H1 (cell line): ENCODE results near the gene DCBLD2. TPM values are rescaled to one million over a fixed set of nuclear protein-coding genes. Genes with fewer than 3 reads are reported as not detected.
"Not testable (repeated sequence)": the region's sequence is repeated elsewhere in the genome, so short reads cannot be mapped to it uniquely, and the experiment has no call there.

ENCODE experiments used
- CTCF ChIA-PET: fragments of 300-600 bp; sonication (Branson Sonifier 250); formaldehyde crosslinking; loops from one replicate; lab custom pipeline; 2021; ENCODE audit not compliant: partially characterized antibody; lab: Charles Lee
- POLR2A ChIA-PET: fragments of 300-600 bp; sonication (Branson Sonifier 250); formaldehyde crosslinking; loops from one replicate; lab custom pipeline; 2021; ENCODE audit warnings: inconsistent platforms; ENCODE audit not compliant: partially characterized antibody; lab: Charles Lee
- DNase-seq, 2 experiments: peaks; one replicate each; pipeline versions ENCODE4 v3.0.0 to v3.0.0-alpha.2; 2010 to 2022; ENCODE audit warnings: low spot score in 2 of 2, low read depth in 1 of 2, mixed read lengths in 1 of 2
- FAIRE-seq: peaks from 2 replicates; lab custom pipeline; 2011; peaks lifted over from hg19 to GRCh38; lab: Jason Lieb, UNC
- H2AFZ ChIP-seq: 2 replicates; pipeline ENCODE4 v1.8.1; 2012; ENCODE audit warnings: low read length, inconsistent platforms
- H2AK5ac ChIP-seq: 2 replicates; pipeline ENCODE4 v1.6.1; 2013; ENCODE audit warnings: low read depth, low read length
- H2BK120ac ChIP-seq: replicated peaks from 2 replicates; pipeline ENCODE3; 2013; ENCODE audit warnings: low read depth, low read length, inconsistent platforms
- H2BK12ac ChIP-seq: 2 replicates; pipeline ENCODE4 v1.6.1; 2013; ENCODE audit warnings: low read depth, low read length
- H2BK15ac ChIP-seq: 2 replicates; pipeline ENCODE4 v1.6.1; 2013; ENCODE audit warnings: low read length
- H2BK20ac ChIP-seq: 2 replicates; pipeline ENCODE4 v1.6.1; 2013; ENCODE audit warnings: low read length
- H2BK5ac ChIP-seq: 2 replicates; pipeline ENCODE4 v1.6.1; 2013; ENCODE audit warnings: low read depth, low read length
- H3K14ac ChIP-seq: 2 replicates; pipeline ENCODE4 v1.6.1; 2013; ENCODE audit warnings: inconsistent platforms; ENCODE audit not compliant: insufficient read length
- H3K18ac ChIP-seq: 2 replicates; pipeline ENCODE4 v1.6.1; 2013; ENCODE audit warnings: low read length; ENCODE audit errors: extremely low read depth
- H3K23ac ChIP-seq: 2 replicates; pipeline ENCODE4 v1.6.1; 2013; ENCODE audit warnings: inconsistent platforms; ENCODE audit not compliant: insufficient read length
- H3K23me2 ChIP-seq: 2 replicates; pipeline ENCODE4 v1.6.1; 2013; ENCODE audit warnings: low read depth, low read length
- H3K27ac ChIP-seq: 2 replicates; pipeline ENCODE4 v1.6.1; 2011; ENCODE audit warnings: low read depth, low read length, inconsistent platforms
- H3K27me3 ChIP-seq, 4 experiments: replicated peaks in 1 of 4; 1 replicate in 1 of 4; 2 replicates in 3 of 4; pipeline versions ENCODE4 v1.6.1 to v1.8.1; 2011 to 2013; ENCODE audit warnings: low read length in 3 of 4, mild to moderate bottlenecking in 3 of 4, inconsistent platforms in 2 of 4, mixed read lengths in 2 of 4, moderate library complexity in 1 of 4; ENCODE audit not compliant: control insufficient read depth in 3 of 4, insufficient read depth in 3 of 4; ENCODE audit errors: extremely low read depth in 1 of 4
- H3K36me3 ChIP-seq, 4 experiments: 2 replicates each; pipeline versions ENCODE4 v1.6.1 to v1.8.1; 2011 to 2013; ENCODE audit warnings: mild to moderate bottlenecking in 4 of 4, low read length in 3 of 4, moderate library complexity in 2 of 4, control low read depth in 1 of 4, inconsistent platforms in 1 of 4; ENCODE audit not compliant: insufficient read depth in 4 of 4, control insufficient read depth in 2 of 4
- H3K4ac ChIP-seq: replicated peaks from 2 replicates; pipeline ENCODE3; 2013; ENCODE audit warnings: low read length, low read depth, mixed read lengths, inconsistent platforms; ENCODE audit not compliant: insufficient read length
- H3K4me1 ChIP-seq, 4 experiments: replicated peaks in 1 of 4; 1 replicate in 1 of 4; 2 replicates in 3 of 4; pipeline versions ENCODE4 v1.6.1 to v1.8.1; 2011 to 2013; ENCODE audit warnings: low read length in 3 of 4, inconsistent platforms in 2 of 4, mixed read lengths in 1 of 4; ENCODE audit not compliant: insufficient read depth in 4 of 4, control insufficient read depth in 3 of 4
- H3K4me2 ChIP-seq, 2 experiments: 2 replicates each; pipeline versions ENCODE4 v1.6.1 to v1.8.1; 2011 to 2013; ENCODE audit warnings: low read depth in 2 of 2, low read length in 2 of 2, control low read depth in 1 of 2, inconsistent platforms in 1 of 2, mild to moderate bottlenecking in 1 of 2; ENCODE audit not compliant: insufficient read depth in 1 of 2
- H3K4me3 ChIP-seq, 4 experiments: fragments of 200-600, 300-600 bp in 1 of 4; sonication (generic), shearing (Covaris generic), sonication (Bioruptor Twin) in 1 of 4; 2 replicates each; pipeline versions ENCODE4 v1.5.1 to v1.8.1; 2011 to 2016; ENCODE audit warnings: low read length in 4 of 4, low read depth in 3 of 4, control low read depth in 2 of 4, inconsistent platforms in 2 of 4, mild to moderate bottlenecking in 2 of 4, mixed read lengths in 1 of 4, moderate library complexity in 1 of 4; ENCODE audit not compliant: insufficient read depth in 2 of 4; ENCODE audit errors: extremely low read depth in 1 of 4
- H3K56ac ChIP-seq: replicated peaks from 2 replicates; pipeline ENCODE3; 2013; ENCODE audit warnings: low read depth, mild to moderate bottlenecking, mixed read lengths, low read length, inconsistent platforms; ENCODE audit not compliant: insufficient read length
- H3K79me1 ChIP-seq: 2 replicates; pipeline ENCODE4 v1.6.1; 2013; ENCODE audit warnings: low read depth, low read length, control low read depth
- H3K79me2 ChIP-seq, 2 experiments: 2 replicates each; pipeline versions ENCODE4 v1.6.1 to v1.8.1; 2012 to 2013; ENCODE audit warnings: low read length in 2 of 2, mild to moderate bottlenecking in 2 of 2, inconsistent platforms in 1 of 2; ENCODE audit not compliant: insufficient read depth in 2 of 2, control insufficient read depth in 1 of 2
- H3K9ac ChIP-seq, 4 experiments: replicated peaks in 1 of 4; 1 replicate in 1 of 4; 2 replicates in 3 of 4; pipeline versions ENCODE4 v1.6.1 to v1.8.1; 2011 to 2013; ENCODE audit warnings: low read depth in 3 of 4, low read length in 3 of 4, control low read depth in 2 of 4, mild to moderate bottlenecking in 2 of 4, moderate library complexity in 2 of 4, inconsistent platforms in 1 of 4; ENCODE audit errors: extremely low read depth in 1 of 4
- H3K9me3 ChIP-seq, 2 experiments: 2 replicates each; pipeline versions ENCODE4 v1.6.1 to v1.8.1; 2012 to 2013; ENCODE audit warnings: mild to moderate bottlenecking in 2 of 2, moderate library complexity in 2 of 2, control low read depth in 1 of 2, inconsistent platforms in 1 of 2, low read depth in 1 of 2, low read length in 1 of 2, mixed read lengths in 1 of 2; ENCODE audit not compliant: insufficient read depth in 2 of 2
- H4K20me1 ChIP-seq, 2 experiments: replicated peaks in 1 of 2; 2 replicates each; pipeline versions ENCODE3 to v1.8.1; 2011 to 2013; ENCODE audit warnings: inconsistent platforms in 2 of 2, low read length in 2 of 2, mild to moderate bottlenecking in 1 of 2; ENCODE audit not compliant: insufficient read depth in 2 of 2, control insufficient read depth in 1 of 2
- H4K5ac ChIP-seq: 2 replicates; pipeline ENCODE4 v1.6.1; 2013; ENCODE audit warnings: low read length, low read depth, mixed read lengths, inconsistent platforms; ENCODE audit not compliant: insufficient read length
- H4K8ac ChIP-seq: 2 replicates; pipeline ENCODE4 v1.8.0; 2013; ENCODE audit warnings: mild to moderate bottlenecking, moderate library complexity, low read length, inconsistent platforms; ENCODE audit not compliant: insufficient read depth; ENCODE audit errors: extremely low read depth
- H4K91ac ChIP-seq: replicated peaks from 2 replicates; pipeline ENCODE3; 2013; ENCODE audit warnings: low read length, mixed read lengths, inconsistent platforms; ENCODE audit not compliant: insufficient read length
- WGBS, 2 experiments: shearing (Covaris generic) in 1 of 2; methylation state at CpG; one replicate each; pipeline versions ENCODE4 v1.1.6 to v1.1.7; 2013 to 2015; ENCODE audit warnings: low lambda C conversion rate in 2 of 2, mixed read lengths in 2 of 2, inconsistent platforms in 1 of 2, low coverage in 1 of 2, missing lambda C conversion rate in 1 of 2; ENCODE audit not compliant: insufficient replicate concordance in 2 of 2, insufficient coverage in 1 of 2, insufficient read length in 1 of 2; ENCODE audit errors: extremely low coverage in 1 of 2, missing lambda C conversion rate in 1 of 2; 5-methylcytosine and 5-hydroxymethylcytosine counted together
- polyA plus RNA-seq, 7 experiments: library from polyadenylated mRNA; depleted of rRNA in 3 of 7; stranded (reverse) in 5 of 7; unstranded in 2 of 7; fragments of >200 nt in 5 of 7; fragments of 200-250 nt in 2 of 7; gene quantifications; 1 replicate in 5 of 7; 2 replicates in 1 of 7; 4 replicates in 1 of 7; pipeline versions ENCODE4 v1.2.1 to v1.2.3, GENCODE V29; 2011 to 2013; ENCODE audit warnings: missing spikeins in 2 of 7, mixed read lengths in 2 of 7
- total RNA-seq: library from RNA; stranded (reverse); fragmentation: NEBNext Ultra II Directional; extraction: Animal tissue kit (Norgen Biotek cat#: 25700); gene quantifications from 2 replicates; pipeline ENCODE4 v1.2.1, GENCODE V29; 2021

Gene DCBLD2
- total and polyA plus RNA-seq, 2 of the 8 experiments (the other 6 are each of a cell fraction or from before 2014, with no cell fraction given): 19.6 to 63.8 TPM

- H3K23me2 ChIP-seq, H2BK12ac ChIP-seq, H2BK15ac ChIP-seq, H3K23ac ChIP-seq, H3K4ac ChIP-seq, H3K56ac ChIP-seq, H4K20me1 ChIP-seq, H2BK5ac ChIP-seq, H3K4me2 ChIP-seq, H3K79me1 ChIP-seq, H3K18ac ChIP-seq, H4K5ac ChIP-seq, H4K91ac ChIP-seq, H3K4me3 ChIP-seq, H2BK20ac ChIP-seq, H3K9me3 ChIP-seq, H3K14ac ChIP-seq, H2BK120ac ChIP-seq, DNase-seq, FAIRE-seq, H3K27me3 ChIP-seq, CTCF ChIA-PET, POLR2A ChIA-PET, H4K8ac ChIP-seq, H3K9ac ChIP-seq, H2AK5ac ChIP-seq, H2AFZ ChIP-seq, H3K27ac ChIP-seq: not testable (repeated sequence)
- 94% methylated on average over 5 of the region's 5 CpGs; no CpG with 5 or more reads in 1 of the 2 experiments for WGBS, 2 experiments
- Histone ChIP-seq H3K79me2 (peaks cover 0 to 71% of the 10 kb centered on the region in 2 experiments; a peak in 2 of 4 replicates), H3K36me3 (peaks cover 0 to 23% (median 3%) of the 10 kb centered on the region in 4 experiments; a peak in 2 of 8 replicates), H3K4me1 (peaks cover 0 to 14% (median 6%) of the 10 kb centered on the region in 4 experiments; a peak in 4 of 7 replicates)
Measured at GRCh38 chr3:98882614-98883333, 18.7 kb downstream of the DCBLD2 start.
